GM12891 (cell line): ENCODE measurements around the gene TBC1D22A.

Source experiments
- DNase-seq: peaks from one replicate; pipeline ENCODE4 v3.0.0; 2011; ENCODE audit warnings: low spot score; ENCODE audit not compliant: insufficient read length
- FAIRE-seq: peaks from 2 replicates; lab custom pipeline; 2011; peaks lifted over from hg19 to GRCh38; lab: Jason Lieb, UNC
- PAX5 ChIP-seq: IDR thresholded peaks from 2 replicates; pipeline ENCODE4 v1.6.1; 2011; ENCODE audit warnings: low read length, moderate library complexity, mild to moderate bottlenecking; ENCODE audit not compliant: insufficient read depth, severe bottlenecking
- POLR2A ChIP-seq: IDR thresholded peaks from 2 replicates; pipeline ENCODE4 v1.6.1; 2011; ENCODE audit warnings: low read depth, low read length, control low read depth
- POLR2AphosphoS5 ChIP-seq: IDR thresholded peaks from 2 replicates; pipeline ENCODE4 v1.6.1; 2011; ENCODE audit warnings: low read depth, low read length, control low read depth
- POU2F2 ChIP-seq: IDR thresholded peaks from 2 replicates; pipeline ENCODE4 v1.6.1; 2011; ENCODE audit warnings: low read depth, mild to moderate bottlenecking, control low read depth, low read length, moderate library complexity
- SPI1 ChIP-seq: IDR thresholded peaks from 2 replicates; pipeline ENCODE4 v1.6.1; 2011; ENCODE audit warnings: low read depth, low read length, control low read depth
- TAF1 ChIP-seq: IDR thresholded peaks from 2 replicates; pipeline ENCODE4 v1.6.1; 2011; ENCODE audit warnings: low read depth, low read length, control low read depth

TBC1D22A gene

DNA sequence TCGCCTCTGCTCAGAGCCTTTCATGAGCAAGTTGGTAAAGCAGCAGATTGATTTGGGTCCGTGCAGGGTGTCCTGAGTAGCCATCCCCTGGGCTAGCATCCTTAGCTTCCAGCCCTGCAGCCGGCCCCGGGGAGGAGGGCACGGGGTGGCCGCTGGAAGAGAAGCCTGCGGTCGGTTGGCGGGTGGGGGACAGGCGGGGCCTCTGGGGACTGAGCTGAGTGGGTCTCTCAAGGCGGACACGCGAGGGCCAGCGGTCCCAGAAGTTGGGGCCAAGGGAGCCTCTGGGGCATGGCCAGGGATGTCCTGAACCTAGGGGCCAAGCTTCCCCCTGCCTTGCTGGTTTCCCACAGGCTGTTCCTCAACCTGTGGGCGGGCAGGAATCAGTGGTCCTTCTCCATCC lies 143.0 kb downstream of the TBC1D22A start:
- no peak for FAIRE-seq
- TF ChIP-seq PAX5 (no peak), POU2F2 (no peak), POLR2A (no peak), TAF1 (no peak), SPI1 (no peak), POLR2AphosphoS5 (no peak)
- DNase-seq, result no peak

DNA sequence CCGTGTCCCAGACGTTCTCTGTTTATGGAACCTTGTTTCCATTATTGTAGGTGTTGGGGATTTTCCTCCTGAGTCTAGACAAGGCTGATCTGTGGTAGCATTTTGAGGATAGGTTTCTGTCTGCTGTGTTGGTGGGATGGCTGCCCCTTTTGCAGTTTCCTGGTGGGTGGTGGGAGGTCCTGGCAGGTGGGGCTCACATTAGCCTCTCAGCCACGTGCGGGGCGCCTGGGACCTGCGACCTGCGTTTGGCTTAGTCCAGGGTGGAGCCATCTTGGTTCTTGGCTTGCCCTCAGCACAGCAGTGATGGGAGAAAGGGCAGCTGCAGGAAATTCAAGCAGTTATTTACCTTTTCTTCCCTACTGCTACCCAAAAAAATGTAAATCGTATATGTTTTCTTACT lies 143.4 kb downstream of the TBC1D22A start:
- no peak for FAIRE-seq
- no peak for TF ChIP-seq TAF1
- no peak for TF ChIP-seq POLR2A
- TF ChIP-seq SPI1, result no peak
- no peak for TF ChIP-seq PAX5
- no peak for TF ChIP-seq POU2F2
- no peak for TF ChIP-seq POLR2AphosphoS5

DNA sequence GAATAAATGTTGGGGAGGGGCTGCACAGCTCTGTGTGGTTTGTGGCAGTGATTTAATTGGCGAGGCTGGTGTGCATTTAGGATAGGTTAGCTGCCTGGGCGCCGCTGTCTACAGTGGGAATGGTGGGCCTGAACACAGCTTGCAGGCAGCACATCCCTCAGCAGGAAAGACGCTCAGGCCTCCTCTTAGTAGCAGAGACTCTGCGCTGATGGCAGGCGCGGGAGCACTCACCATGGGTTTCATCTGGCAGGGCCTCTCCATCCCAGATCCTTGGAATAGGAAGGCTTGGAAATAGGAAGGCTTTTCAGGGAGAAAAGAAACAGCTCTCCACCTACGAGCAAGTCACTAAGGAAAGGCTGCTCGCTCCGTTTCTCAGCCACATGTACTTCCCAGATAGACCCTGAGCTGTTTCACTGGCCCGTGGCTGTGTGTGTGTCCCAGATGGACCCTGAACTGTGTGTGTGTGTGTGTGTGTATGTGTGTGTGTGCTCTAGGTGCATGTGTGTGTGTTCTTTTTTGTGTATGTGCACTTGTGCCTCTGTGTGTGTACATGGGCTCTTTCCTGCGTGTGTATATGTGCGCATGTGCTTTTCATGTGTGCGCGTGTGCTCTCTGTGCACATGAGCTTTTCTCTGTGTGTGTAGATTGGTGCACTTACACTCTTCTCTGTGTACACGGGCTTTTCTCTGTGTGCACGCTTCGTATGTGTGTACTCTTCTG lies 144.0 kb downstream of the TBC1D22A start:
- TF ChIP-seq SPI1 (no peak), POLR2A (no peak), POLR2AphosphoS5 (no peak), POU2F2 (no peak), PAX5 (no peak), TAF1 (no peak)
- FAIRE-seq, result no peak
- DNase-seq, result no peak

More for the DNA sequence above, 143.4 kb downstream of the TBC1D22A start:
- no peak for DNase-seq

DNA sequence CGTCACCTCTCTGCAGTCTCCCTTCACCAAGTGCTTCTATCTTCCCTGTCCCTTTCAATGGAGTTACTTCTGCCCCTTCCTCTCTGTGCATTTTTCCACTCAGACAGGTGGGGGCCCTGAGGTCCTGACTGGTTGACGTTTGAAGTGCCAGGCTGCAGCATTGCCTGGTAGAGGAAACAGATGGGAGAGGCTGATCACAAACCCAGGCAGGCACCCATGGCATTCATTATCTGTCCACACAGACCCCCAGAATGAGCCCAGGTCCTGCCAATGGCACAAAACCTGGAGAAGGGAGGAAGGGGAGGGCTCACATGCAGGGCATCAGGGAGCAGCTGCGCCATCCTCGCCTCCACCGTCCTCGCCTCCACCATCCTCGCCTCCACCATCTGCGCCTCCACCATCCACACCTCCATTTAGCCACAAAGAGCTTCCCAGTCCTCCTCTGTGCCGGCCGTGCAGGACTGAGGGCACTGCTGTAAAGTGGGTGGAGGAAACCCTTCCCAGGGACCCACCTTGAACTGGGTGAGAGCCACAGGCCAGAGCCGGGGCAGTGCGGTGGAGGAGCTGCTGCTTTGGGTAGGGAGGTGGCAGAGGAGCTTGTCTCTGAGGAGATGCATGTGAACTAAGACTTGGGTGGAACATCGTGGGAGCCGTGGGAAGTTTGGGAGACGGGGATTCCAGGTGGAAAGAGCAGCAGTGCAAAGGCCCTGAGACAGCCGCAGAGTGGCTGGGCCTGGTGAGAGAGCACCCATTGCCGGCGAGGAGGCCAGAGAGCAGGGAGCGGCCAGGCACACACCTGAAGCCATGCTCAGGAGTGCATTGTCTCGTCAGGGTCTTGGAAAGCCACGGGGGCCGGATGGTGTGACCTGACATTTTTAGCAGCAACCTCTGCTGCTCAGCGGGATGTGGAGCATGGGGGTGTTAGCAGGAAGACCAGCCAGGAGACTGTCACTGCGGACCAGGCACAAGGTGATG lies 145.1 kb downstream of the TBC1D22A start:
- FAIRE-seq, result no peak
- DNase-seq, result no peak

DNA sequence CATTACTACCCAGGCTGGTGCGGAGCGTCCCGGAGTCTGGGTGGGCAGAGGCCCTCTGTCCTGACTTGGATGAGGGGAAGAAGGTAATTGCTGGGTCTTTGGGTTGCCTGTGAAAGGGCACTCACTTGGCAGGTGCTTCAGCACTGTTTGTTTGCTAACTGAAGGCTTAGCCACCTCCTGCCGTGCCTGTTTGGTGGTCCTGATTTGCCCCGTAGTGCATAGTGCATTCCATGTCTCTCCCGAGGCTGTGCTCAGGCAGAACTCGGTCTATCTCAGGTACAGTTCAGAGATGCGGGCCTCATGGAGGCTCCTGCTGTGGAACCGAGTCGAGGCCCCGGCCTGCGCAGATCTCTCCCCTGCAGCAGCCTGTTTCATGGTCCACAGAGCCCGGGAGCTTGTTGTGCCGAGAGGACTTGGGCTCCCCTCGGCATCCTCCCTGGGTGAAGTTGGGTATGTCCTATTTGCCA lies 146.2 kb downstream of the TBC1D22A start:
- DNase-seq, result no peak
- FAIRE-seq, result no peak
- TF ChIP-seq TAF1, result no peak
- no peak for TF ChIP-seq PAX5
- TF ChIP-seq POU2F2, result no peak
- TF ChIP-seq SPI1, result no peak
- no peak for TF ChIP-seq POLR2AphosphoS5
- no peak for TF ChIP-seq POLR2A

More for the DNA sequence above, 145.1 kb downstream of the TBC1D22A start:
- TF ChIP-seq PAX5 (no peak), POU2F2 (no peak), SPI1 (no peak), POLR2A (no peak), TAF1 (no peak), POLR2AphosphoS5 (no peak)

DNA sequence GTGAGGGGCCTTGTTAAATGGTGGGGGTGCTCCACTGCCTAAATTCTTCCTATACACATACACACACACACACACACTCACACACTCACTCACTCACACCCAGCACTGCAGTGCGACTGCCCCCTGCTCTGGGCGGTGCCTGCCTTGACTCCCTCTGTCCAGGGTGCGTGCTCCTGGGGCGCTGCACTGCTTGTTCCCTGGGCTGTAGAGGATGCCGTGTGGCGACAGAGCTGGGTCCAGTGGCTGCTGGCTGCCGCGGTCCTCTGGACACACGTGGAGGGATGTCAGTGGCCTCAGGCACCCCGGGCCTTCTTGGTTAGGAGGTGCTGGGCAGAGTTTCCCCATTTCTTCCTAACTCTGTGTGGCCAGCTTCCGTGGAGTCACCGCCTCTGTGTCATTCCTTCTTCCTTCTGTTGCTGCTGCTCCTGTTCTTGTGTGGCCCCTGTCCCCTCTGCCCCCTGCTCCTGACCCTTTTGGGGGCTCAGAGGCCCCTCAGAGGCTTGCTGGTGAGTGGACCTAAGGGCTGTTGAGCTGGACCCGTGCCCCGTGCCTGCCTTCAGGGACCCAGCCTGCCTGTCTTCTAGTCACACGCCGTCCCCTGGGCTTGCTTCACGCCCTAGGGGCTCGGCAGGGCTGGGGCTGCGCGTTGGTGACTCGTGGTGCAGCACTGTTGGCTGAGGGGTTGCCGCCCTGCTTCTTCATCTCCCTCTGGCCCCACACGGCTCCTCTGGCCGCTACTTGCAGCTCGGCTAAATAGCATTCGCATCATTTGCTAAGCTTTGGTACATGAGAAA lies 147.0 kb downstream of the TBC1D22A start:
- TF ChIP-seq POLR2AphosphoS5 (no peak), TAF1 (no peak), POU2F2 (no peak), POLR2A (no peak), PAX5 (no peak), SPI1 (no peak)
- no peak for FAIRE-seq
- no peak for DNase-seq

DNA sequence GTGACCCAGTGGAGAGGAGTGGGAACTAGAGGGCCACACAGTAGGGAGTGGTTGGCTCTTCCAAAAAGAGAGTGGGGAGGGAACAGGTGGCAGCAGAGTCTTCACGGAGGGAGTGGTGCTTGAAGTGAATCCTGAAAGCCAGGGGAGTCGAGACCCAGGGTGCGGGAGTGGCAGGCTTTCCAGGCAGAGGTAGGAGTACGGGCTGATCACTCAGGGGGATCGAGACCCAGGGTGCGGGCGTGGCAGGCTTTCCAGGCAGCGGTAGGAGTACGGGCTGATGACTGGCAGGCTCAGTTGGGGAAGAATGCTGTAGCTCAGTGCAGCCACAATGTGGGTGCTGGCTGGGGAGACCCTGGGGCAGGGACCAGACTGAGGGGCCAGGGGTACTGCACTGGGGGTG lies 148.2 kb downstream of the TBC1D22A start:
- TF ChIP-seq POLR2A, result no peak
- TF ChIP-seq SPI1, result no peak
- TF ChIP-seq TAF1, result no peak
- TF ChIP-seq PAX5, result no peak
- no peak for TF ChIP-seq POLR2AphosphoS5
- no peak for TF ChIP-seq POU2F2
- FAIRE-seq (no peak), DNase-seq (no peak)

DNA sequence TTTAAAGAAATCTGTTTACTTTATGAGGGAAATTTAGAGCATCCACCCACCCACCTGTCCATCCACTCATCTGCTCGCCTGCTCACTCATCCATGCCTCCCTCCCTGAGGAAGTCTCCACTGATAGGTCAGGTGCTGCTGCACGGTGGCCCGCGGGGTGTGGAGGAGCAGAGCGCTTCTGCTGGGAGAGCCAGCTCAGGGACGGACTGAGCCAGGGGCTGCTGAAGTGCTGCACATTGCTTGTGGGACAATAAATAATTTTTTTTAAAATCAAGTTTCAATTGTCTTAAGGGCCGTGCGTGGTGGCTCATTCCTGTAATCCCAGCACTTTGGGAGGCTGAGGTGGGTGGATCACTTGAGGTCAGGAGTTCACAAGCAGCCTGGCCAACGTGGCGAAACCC lies 148.9 kb downstream of the TBC1D22A start:
- no peak for DNase-seq
- no peak for FAIRE-seq
- TF ChIP-seq SPI1 (no peak), POLR2AphosphoS5 (no peak), PAX5 (no peak), POU2F2 (no peak), POLR2A (no peak), TAF1 (no peak)

DNA sequence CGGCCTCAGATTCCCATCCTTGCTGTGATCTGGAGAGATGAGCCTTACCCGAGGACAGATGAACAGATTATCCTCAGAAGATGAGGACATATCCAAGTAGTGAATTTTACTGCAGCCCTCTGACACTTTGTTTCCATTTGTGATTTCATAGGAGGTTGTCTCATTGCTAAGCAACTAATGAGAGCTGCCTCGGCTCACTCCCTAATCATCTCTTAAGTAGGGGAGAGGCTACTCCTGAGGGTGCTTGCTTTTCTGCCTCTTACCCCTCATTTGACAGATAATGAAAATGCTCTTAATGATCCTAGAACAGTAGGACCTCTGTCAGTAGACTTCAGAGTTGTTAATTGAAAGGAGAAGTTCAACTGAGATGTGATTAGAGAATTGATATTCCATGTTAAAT lies 150.9 kb downstream of the TBC1D22A start:
- no peak for DNase-seq
- no peak for TF ChIP-seq POU2F2
- no peak for TF ChIP-seq POLR2A
- TF ChIP-seq TAF1, result no peak
- no peak for TF ChIP-seq SPI1
- TF ChIP-seq PAX5, result no peak
- no peak for TF ChIP-seq POLR2AphosphoS5
- no peak for FAIRE-seq
